ENCODE results near the gene LY6G5B.

The LY6G5B gene

GRCh38 chr6:31663961-31664789 is 5.6 kb upstream of the LY6G5B start:
- peak; percentile 10 for DNase-seq
- TF ChIP-seq CTCF (IDR thresholded peaks at IDR 0.05; ENCODE audit: low read length) (no peak), EZH2 (optimal IDR thresholded peaks at IDR 0.05; ENCODE audit: low read depth, low read length) (no peak)
- no peaks in the 10 kb centered on the region for H3K27me3 ChIP-seq (replicated peaks; ENCODE audit: insufficient read depth, low read length)
- H3K4me1 ChIP-seq (ENCODE audit: low read length): peaks cover 36% of the 10 kb centered on the region
- peaks cover 20% of the 10 kb centered on the region for H3F3A ChIP-seq (ENCODE audit: insufficient read depth, low read length)
- H2AFZ ChIP-seq (ENCODE audit: low read length): peak overlapping the region; percentile 82; the same call in 1 of the 2 replicates
- no peaks in the 10 kb centered on the region for H3K9me3 ChIP-seq (replicated peaks; ENCODE audit: insufficient read depth, low read length)
- H4K20me1 ChIP-seq (ENCODE audit: insufficient read depth, low read length): no peaks in the 10 kb centered on the region
- H3K4me3 ChIP-seq (ENCODE audit: low read length): peak overlapping the region; percentile 99
- H3K9me2 ChIP-seq (replicated peaks; ENCODE audit: insufficient read depth, low read length): no peaks in the 10 kb centered on the region
- H3K36me3 ChIP-seq (replicated peaks; ENCODE audit: insufficient read depth, low read length): peaks cover 13% of the 10 kb centered on the region
- H3K27ac ChIP-seq (ENCODE audit: low read length): peak overlapping the region; percentile 99; the same call in 1 of the 2 replicates
- H3K4me2 ChIP-seq (ENCODE audit: low read depth, low read length): peak overlapping the region; percentile 97
- peak overlapping the region; percentile 100 for H3K9ac ChIP-seq (ENCODE audit: low read length)
- H3K79me2 ChIP-seq (ENCODE audit: low read length): peaks cover 78% of the 10 kb centered on the region

- Histone ChIP-seq H4K20me1 (ENCODE audit: insufficient read depth, low read length) (no peaks in the 10 kb centered on the region), H3K27ac (ENCODE audit: low read length) (peak within 1 kb of the TSS; percentile 99), H3K9ac (ENCODE audit: low read length) (peak within 1 kb of the TSS; percentile 100), H3K4me2 (ENCODE audit: low read depth, low read length) (peak within 1 kb of the TSS; percentile 97), H3K4me3 (ENCODE audit: low read length) (peak within 1 kb of the TSS; percentile 99), H3K9me2 (replicated peaks; ENCODE audit: insufficient read depth, low read length) (no peaks in the 10 kb centered on the region), H3F3A (ENCODE audit: insufficient read depth, low read length) (peaks cover 20% of the 10 kb centered on the region), H3K79me2 (ENCODE audit: low read length) (peaks cover 77% of the 10 kb centered on the region), H3K27me3 (replicated peaks; ENCODE audit: insufficient read depth, low read length) (no peaks in the 10 kb centered on the region), H3K9me3 (replicated peaks; ENCODE audit: insufficient read depth, low read length) (no peaks in the 10 kb centered on the region), H2AFZ (ENCODE audit: low read length) (peak within 1 kb of the TSS; percentile 82), H3K4me1 (ENCODE audit: low read length) (peaks cover 31% of the 10 kb centered on the region), H3K36me3 (replicated peaks; ENCODE audit: insufficient read depth, low read length) (peaks cover 13% of the 10 kb centered on the region)
- DNase-seq: peak; percentile 96
- no peak for TF ChIP-seq EZH2phosphoT487 (IDR thresholded peaks at IDR 0.05; ENCODE audit: low read length)
- TF ChIP-seq CTCF (IDR thresholded peaks at IDR 0.05; ENCODE audit: low read length): no peak
- TF ChIP-seq EZH2 (optimal IDR thresholded peaks at IDR 0.05; ENCODE audit: low read depth, low read length): no peak
These were observed 4.8 kb upstream of the LY6G5B start, which contains the start of gene GPANK1 for GRCh38 chr6:31664790-31665500. Gene GPANK1 (minus strand): TSS chr6:31664997. CDS start chr6:31664478, 519 bp downstream.

- H3K27me3 ChIP-seq (replicated peaks; ENCODE audit: insufficient read depth, low read length): no peaks in the 10 kb centered on the region
- no peak for TF ChIP-seq EZH2phosphoT487 (IDR thresholded peaks at IDR 0.05; ENCODE audit: low read length)
- TF ChIP-seq CTCF (IDR thresholded peaks at IDR 0.05; ENCODE audit: low read length): no peak; the same call in 1 of the 2 replicates
- TF ChIP-seq EZH2 (optimal IDR thresholded peaks at IDR 0.05; ENCODE audit: low read depth, low read length): no peak
- no peaks in the 10 kb centered on the region for H3K9me2 ChIP-seq (replicated peaks; ENCODE audit: insufficient read depth, low read length)
- H4K20me1 ChIP-seq (ENCODE audit: insufficient read depth, low read length): no peaks in the 10 kb centered on the region
- peak within 1 kb of the TSS; percentile 100 for H3K9ac ChIP-seq (ENCODE audit: low read length)
- H3K4me2 ChIP-seq (ENCODE audit: low read depth, low read length): peak within 1 kb of the TSS; percentile 97
- H3K36me3 ChIP-seq (replicated peaks; ENCODE audit: insufficient read depth, low read length): peaks cover 13% of the 10 kb centered on the region
- peaks cover 20% of the 10 kb centered on the region for H3F3A ChIP-seq (ENCODE audit: insufficient read depth, low read length)
- H3K9me3 ChIP-seq (replicated peaks; ENCODE audit: insufficient read depth, low read length): no peaks in the 10 kb centered on the region
- H3K27ac ChIP-seq (ENCODE audit: low read length): peak within 1 kb of the TSS; percentile 99
- peak; percentile 98 for DNase-seq
- H3K4me3 ChIP-seq (ENCODE audit: low read length): peak within 1 kb of the TSS; percentile 99
- peaks cover 31% of the 10 kb centered on the region for H3K4me1 ChIP-seq (ENCODE audit: low read length)
- H3K79me2 ChIP-seq (ENCODE audit: low read length): peaks cover 70% of the 10 kb centered on the region
- peak within 1 kb of the TSS; percentile 82 for H2AFZ ChIP-seq (ENCODE audit: low read length)
These were observed 4.1 kb upstream of the LY6G5B start, which contains the start of gene CSNK2B for GRCh38 chr6:31665501-31666336. Gene CSNK2B (plus strand): TSS chr6:31666080. CDS start chr6:31666832, 752 bp downstream.
